ENCODE data around the gene STK11. TPM values are rescaled to one million over a fixed set of nuclear protein-coding genes. Genes with fewer than 3 reads are reported as not detected.
A peak's percentile ranks its signal among the peaks of the same experiment; 100 is the strongest.

Gene STK11
- total and polyA plus RNA-seq, 7 experiments from 2014 or later = 13.9 to 91.3 (median 71.5) TPM

- ChIA-PET POLR2A (interaction anchor here (0.6 to 14.9 kb wide), 63 partner anchors 9 to 1208 kb away, joined by 3 to 366 read pairs (median 4); partner anchors contain the start of genes ABCA7, AP3D1, ARHGAP45 and ATP5F1D), CTCF (interaction anchor here (0.9 to 5.1 kb wide), 7 partner anchors 9 to 228 kb away, joined by 3 to 164 read pairs (median 4); partner anchors contain the start of gene ABCA7)
- Histone ChIP-seq H3K36me3 (ENCODE audit: control insufficient read depth in 2 of 3, insufficient read depth in 3 of 3, low read length in 3 of 3) (peaks cover 26 to 28% (median 27%) of the 10 kb centered on the region in 3 experiments), H3K27me3 (ENCODE audit: control insufficient read depth in 2 of 2, insufficient read depth in 2 of 2, low read length in 2 of 2) (no peaks in the 10 kb centered on the region), H3K9me3 (ENCODE audit: control insufficient read depth in 2 of 3, low read length in 3 of 3) (no peaks in the 10 kb centered on the region), H3K4me3 (ENCODE audit: low read length) (no peak overlapping the region), H3K27ac (ENCODE audit: low read depth, low read length) (peak overlapping the region; percentile 82), H3K4me1 (ENCODE audit: control insufficient read depth in 2 of 2, insufficient read depth in 2 of 2, low read length in 2 of 2) (peaks cover 53 to 56% of the 10 kb centered on the region in 2 donors)
- H3K9me3 Mint-ChIP-seq = peaks cover 0 to 11% (median 0%) of the 10 kb centered on the region in 11 donors
- peak overlapping the region; percentile 61 to 96 (median 80) for H3K4me3 Mint-ChIP-seq
- DNase-seq = no peak
- peak overlapping the region; percentile 87 to 93 (median 90) for H3K27ac Mint-ChIP-seq
- ATAC-seq = no peak
- H3K4me1 Mint-ChIP-seq = peaks cover 49 to 70% (median 56%) of the 10 kb centered on the region in 7 donors
- intact Hi-C loops (cut with micrococcal nuclease) = loop anchor here (1.0 to 10.0 kb wide), 7 partner anchors 7 to 586 kb away; partner anchors contain the start of genes STK11 (in 2 of the 2), ATP5F1D (in 1 of the 2), GPX4 (in 1 of the 2) and PTBP1 (in 1 of the 2)
- peaks cover 0 to 31% (median 16%) of the 10 kb centered on the region in 5 donors for H3K36me3 Mint-ChIP-seq
- peaks cover 0 to 6% (median 0%) of the 10 kb centered on the region in 5 donors for H3K27me3 Mint-ChIP-seq
These were observed 62.9 kb downstream of the STK11 start for GRCh38 chr19:1268226-1269064.

GRCh38 chr19:1269065-1269477 is 63.5 kb downstream of the STK11 start, which contains the start of gene CIRBP:
Gene CIRBP (plus strand): TSS chr19:1269332. CDS start chr19:1270934, 1,602 bp downstream.
- peak within 1 kb of the TSS; percentile 87 to 94 (median 91) for H3K27ac Mint-ChIP-seq
- ATAC-seq = peak; percentile 90

DNA sequence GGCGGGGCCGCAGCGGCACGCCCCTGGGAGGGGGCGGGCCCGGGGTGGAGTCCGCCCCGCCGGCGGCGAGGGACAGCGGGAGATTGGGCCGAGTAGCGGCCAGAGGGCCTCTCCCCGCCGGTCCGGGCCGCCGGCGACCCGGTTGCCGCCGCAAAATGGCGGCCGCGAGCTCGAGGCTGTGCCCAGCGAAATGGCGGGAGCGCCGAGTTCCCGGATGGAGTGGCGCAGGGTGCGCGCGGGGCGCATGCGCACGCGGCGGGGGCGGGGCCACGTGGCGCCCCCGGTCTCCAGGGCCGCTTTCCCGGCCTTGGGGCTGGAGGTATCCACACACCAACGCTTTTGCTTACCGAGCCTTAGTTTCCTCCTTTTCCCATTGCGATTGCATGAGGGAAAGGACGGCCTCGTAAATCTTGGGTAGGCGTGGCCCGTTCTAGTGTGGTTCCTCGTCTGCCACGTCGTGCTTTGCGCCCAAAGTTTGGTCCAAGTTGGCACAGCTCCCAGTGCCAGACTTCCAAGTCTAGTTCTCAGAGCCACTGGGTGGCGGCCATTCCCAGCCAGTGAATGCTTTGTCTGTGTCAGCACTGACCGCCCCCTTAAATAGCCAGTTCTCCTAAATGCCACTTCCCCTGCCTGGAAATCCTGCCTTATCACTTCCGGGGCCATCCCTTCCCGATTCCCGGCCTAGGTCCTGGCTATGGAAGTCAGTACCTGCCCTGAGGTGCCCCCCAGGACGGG is 64.1 kb downstream of the STK11 start:
- POLR2A ChIA-PET = interaction anchor here (0.6 to 14.9 kb wide), 59 partner anchors 8 to 1206 kb away, joined by 3 to 366 read pairs (median 4); partner anchors contain the start of genes ABCA7, ARHGAP45, ATP5F1D and CBARP

More at GRCh38 chr19:1269065-1269477, 63.5 kb downstream of the STK11 start, which contains the start of gene CIRBP:
- no peaks in the 10 kb centered on the region for H3K27me3 ChIP-seq (ENCODE audit: control insufficient read depth in 2 of 2, insufficient read depth in 2 of 2, low read length in 2 of 2)
- H3K27ac ChIP-seq (ENCODE audit: low read depth, low read length) = peak within 1 kb of the TSS; percentile 82
- ChIA-PET POLR2A (interaction anchor here (0.6 to 14.9 kb wide), 70 partner anchors 9 to 1207 kb away, joined by 3 to 366 read pairs (median 4); partner anchors contain the start of genes ABCA7, AP3D1, ARHGAP45 and ATP5F1D), CTCF (interaction anchor here (0.8 to 5.1 kb wide), 7 partner anchors 10 to 774 kb away, joined by 3 to 164 read pairs (median 4); partner anchors contain the start of gene ABCA7)
- H3K36me3 Mint-ChIP-seq = peaks cover 0 to 37% (median 22%) of the 10 kb centered on the region in 5 donors
- no peaks in the 10 kb centered on the region for H3K9me3 ChIP-seq (ENCODE audit: control insufficient read depth in 2 of 3, low read length in 3 of 3)
- peaks cover 0 to 11% (median 0%) of the 10 kb centered on the region in 11 donors for H3K9me3 Mint-ChIP-seq
- peaks cover 52 to 76% (median 62%) of the 10 kb centered on the region in 7 donors for H3K4me1 Mint-ChIP-seq
- peak within 1 kb of the TSS; percentile 76 for H3K4me3 ChIP-seq (ENCODE audit: low read length)
- peaks cover 0 to 6% (median 0%) of the 10 kb centered on the region in 5 donors for H3K27me3 Mint-ChIP-seq
- intact Hi-C loops (cut with micrococcal nuclease) = loop anchor here (1.0 to 10.0 kb wide), 7 partner anchors 8 to 586 kb away; partner anchors contain the start of genes STK11 (in 2 of the 2), ATP5F1D (in 1 of the 2), GPX4 (in 1 of the 2) and PTBP1 (in 1 of the 2)
- peaks cover 32 to 34% (median 33%) of the 10 kb centered on the region in 3 experiments for H3K36me3 ChIP-seq (ENCODE audit: control insufficient read depth in 2 of 3, insufficient read depth in 3 of 3, low read length in 3 of 3)
- H3K4me1 ChIP-seq (ENCODE audit: control insufficient read depth in 2 of 2, insufficient read depth in 2 of 2, low read length in 2 of 2) = peaks cover 60 to 61% of the 10 kb centered on the region in 2 donors
- H3K4me3 Mint-ChIP-seq = peak within 1 kb of the TSS; percentile 88 to 96 (median 90)
- DNase-seq = peak; percentile 95 to 99 (median 98)

DNA sequence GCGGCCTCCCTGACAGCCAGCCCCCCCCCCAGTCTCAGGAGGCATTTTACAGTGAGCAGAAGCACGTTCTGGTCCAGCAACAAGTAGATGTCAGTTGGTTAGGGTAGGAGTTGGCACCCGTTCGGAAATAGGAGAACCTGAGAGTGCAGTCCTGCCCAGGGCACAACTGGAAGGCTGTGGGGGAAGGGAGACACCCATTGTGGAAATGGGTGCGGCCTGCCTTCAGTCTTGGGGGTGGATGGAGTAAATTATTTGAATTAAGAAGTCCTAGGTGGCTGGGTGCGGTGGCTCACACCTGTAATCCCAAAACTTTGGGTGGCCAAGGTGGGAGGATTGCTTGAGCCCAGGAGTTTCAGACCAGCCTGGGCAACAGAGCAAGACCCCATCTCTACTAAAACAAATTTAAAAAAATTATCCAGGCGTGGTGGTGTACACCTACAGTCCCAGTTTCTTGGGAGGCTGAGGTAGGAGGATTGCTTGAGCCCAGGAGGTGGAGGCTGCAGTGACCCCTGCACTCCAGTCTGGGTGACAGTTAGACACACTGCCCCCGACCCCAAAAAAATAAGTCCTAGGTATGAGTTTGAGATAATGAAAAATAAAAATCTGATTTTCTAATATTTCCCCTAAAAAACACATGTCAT is 64.8 kb downstream of the STK11 start:
- CTCF ChIA-PET = no interaction called here
- Histone ChIP-seq H3K27ac (ENCODE audit: low read depth, low read length) (peak overlapping the region; percentile 82), H3K4me3 (ENCODE audit: low read length) (peak overlapping the region; percentile 76), H3K27me3 (ENCODE audit: control insufficient read depth in 2 of 2, insufficient read depth in 2 of 2, low read length in 2 of 2) (no peaks in the 10 kb centered on the region), H3K9me3 (ENCODE audit: control insufficient read depth in 2 of 3, low read length in 3 of 3) (no peaks in the 10 kb centered on the region), H3K36me3 (ENCODE audit: control insufficient read depth in 2 of 3, insufficient read depth in 3 of 3, low read length in 3 of 3) (peaks cover 39 to 44% (median 42%) of the 10 kb centered on the region in 3 experiments), H3K4me1 (ENCODE audit: control insufficient read depth in 2 of 2, insufficient read depth in 2 of 2, low read length in 2 of 2) (peaks cover 71% of the 10 kb centered on the region in 2 donors)
- ATAC-seq (no peak), DNase-seq (no peak)
- Mint-ChIP-seq H3K9me3 (peaks cover 0 to 11% (median 0%) of the 10 kb centered on the region in 11 donors), H3K4me1 (peaks cover 50 to 69% (median 59%) of the 10 kb centered on the region in 7 donors), H3K27ac (peak overlapping the region; percentile 84 to 94 (median 91)), H3K4me3 (peak overlapping the region; percentile 88 to 96 (median 90)), H3K36me3 (peaks cover 0 to 37% (median 23%) of the 10 kb centered on the region in 5 donors), H3K27me3 (peaks cover 0 to 6% (median 0%) of the 10 kb centered on the region in 5 donors)
- POLR2A ChIA-PET = interaction anchor here (1.7 to 6.6 kb wide), 4 partner anchors 10 to 26 kb away, joined by 16 to 229 read pairs (median 40); no protein-coding TSS in a partner anchor
- intact Hi-C loops (cut with micrococcal nuclease) = no loop called here

More for the DNA sequence above, 64.1 kb downstream of the STK11 start:
- peak overlapping the region; percentile 82 for H3K27ac ChIP-seq (ENCODE audit: low read depth, low read length)
- H3K9me3 ChIP-seq (ENCODE audit: control insufficient read depth in 2 of 3, low read length in 3 of 3) = no peaks in the 10 kb centered on the region
- intact Hi-C loops (cut with micrococcal nuclease) = loop anchor here (1.0 to 10.0 kb wide), 7 partner anchors 8 to 585 kb away; partner anchors contain the start of genes STK11 (in 2 of the 2), ATP5F1D (in 1 of the 2), GPX4 (in 1 of the 2) and PTBP1 (in 1 of the 2)
- Mint-ChIP-seq H3K27me3 (peaks cover 0 to 6% (median 0%) of the 10 kb centered on the region in 5 donors), H3K9me3 (peaks cover 0 to 11% (median 0%) of the 10 kb centered on the region in 11 donors), H3K36me3 (peaks cover 0 to 37% (median 23%) of the 10 kb centered on the region in 5 donors), H3K4me3 (peak overlapping the region; percentile 88 to 96 (median 90)), H3K27ac (peak overlapping the region; percentile 86 to 94 (median 91)), H3K4me1 (peaks cover 53 to 73% (median 62%) of the 10 kb centered on the region in 7 donors)
- no peaks in the 10 kb centered on the region for H3K27me3 ChIP-seq (ENCODE audit: control insufficient read depth in 2 of 2, insufficient read depth in 2 of 2, low read length in 2 of 2)
- DNase-seq = peak; percentile 78 to 93 (median 89)
- H3K4me3 ChIP-seq (ENCODE audit: low read length) = peak overlapping the region; percentile 76
- peaks cover 65 to 67% of the 10 kb centered on the region in 2 donors for H3K4me1 ChIP-seq (ENCODE audit: control insufficient read depth in 2 of 2, insufficient read depth in 2 of 2, low read length in 2 of 2)
- CTCF ChIA-PET = interaction anchor here (0.8 to 5.1 kb wide), 7 partner anchors 10 to 773 kb away, joined by 3 to 164 read pairs (median 4); partner anchors contain the start of gene ABCA7
- H3K36me3 ChIP-seq (ENCODE audit: control insufficient read depth in 2 of 3, insufficient read depth in 3 of 3, low read length in 3 of 3) = peaks cover 38 to 39% (median 39%) of the 10 kb centered on the region in 3 experiments
- peak; percentile 58 for ATAC-seq

GRCh38 chr19:1270854-1271527 is 65.4 kb downstream of the STK11 start:
- Mint-ChIP-seq H3K27ac (peak overlapping the region; percentile 84 to 94 (median 91)), H3K4me3 (peak overlapping the region; percentile 88 to 96 (median 90)), H3K4me1 (peaks cover 46 to 66% (median 55%) of the 10 kb centered on the region in 7 donors), H3K36me3 (peaks cover 0 to 37% (median 23%) of the 10 kb centered on the region in 5 donors), H3K27me3 (peaks cover 0 to 6% (median 0%) of the 10 kb centered on the region in 5 donors), H3K9me3 (peaks cover 0 to 11% (median 0%) of the 10 kb centered on the region in 11 donors)
- intact Hi-C loops (cut with micrococcal nuclease) = no loop called here
- CTCF ChIA-PET = interaction anchor here (1.0 kb wide), 1 partner anchor 27 kb away, joined by 3 read pairs; no protein-coding TSS in a partner anchor
- H3K4me1 ChIP-seq (ENCODE audit: control insufficient read depth in 2 of 2, insufficient read depth in 2 of 2, low read length in 2 of 2) = peaks cover 71 to 72% of the 10 kb centered on the region in 2 donors
- H3K36me3 ChIP-seq (ENCODE audit: control insufficient read depth in 2 of 3, insufficient read depth in 3 of 3, low read length in 3 of 3) = peaks cover 39 to 44% (median 42%) of the 10 kb centered on the region in 3 experiments
- no peaks in the 10 kb centered on the region for H3K9me3 ChIP-seq (ENCODE audit: control insufficient read depth in 2 of 3, low read length in 3 of 3)
- no peaks in the 10 kb centered on the region for H3K27me3 ChIP-seq (ENCODE audit: control insufficient read depth in 2 of 2, insufficient read depth in 2 of 2, low read length in 2 of 2)
- peak overlapping the region; percentile 82 for H3K27ac ChIP-seq (ENCODE audit: low read depth, low read length)
- no peak for DNase-seq
- ATAC-seq = no peak
- POLR2A ChIA-PET = interaction anchor here (1.8 to 6.6 kb wide), 3 partner anchors 9 to 27 kb away, joined by 7 to 60 read pairs (median 22); no protein-coding TSS in a partner anchor
- peak overlapping the region; percentile 76 for H3K4me3 ChIP-seq (ENCODE audit: low read length)

Measured in naive thymus-derived CD4-positive, alpha-beta T cell (primary cell).